LNCAP (cell line): ENCODE measurements around the gene VPS45.
A peak's percentile ranks its signal among the peaks of the same experiment; 100 is the strongest.

ENCODE experiments used
- CTCF ChIP-seq: fragments of 450-650 bp; IDR thresholded peaks from 2 replicates; pipeline ENCODE4 v1.5.1; 2017; ENCODE audit warnings: mild to moderate bottlenecking

Gene VPS45

GRCh38 chr1:150065184-150065871, 2.2 kb upstream of the VPS45 start:
- no peak for TF ChIP-seq CTCF

GRCh38 chr1:150066328-150066727, 1.2 kb upstream of the VPS45 start:
- TF ChIP-seq CTCF, result no peak

- TF ChIP-seq CTCF, result no peak
These were observed 765 bp upstream of the VPS45 start for GRCh38 chr1:150066838-150067183.

GRCh38 chr1:150068109-150068435, 496 bp downstream of the VPS45 start:
- TF ChIP-seq CTCF, result no peak

- no peak for TF ChIP-seq CTCF
These were observed 2.3 kb downstream of the VPS45 start for GRCh38 chr1:150069923-150070322.

GRCh38 chr1:150072959-150073358, 5.4 kb downstream of the VPS45 start:
- peak; percentile 68 for TF ChIP-seq CTCF

- no peak for TF ChIP-seq CTCF
These were observed 5.9 kb downstream of the VPS45 start for GRCh38 chr1:150073516-150073915.

GRCh38 chr1:150076066-150076465, 8.5 kb downstream of the VPS45 start:
- TF ChIP-seq CTCF, result no peak
